ENCODE measurements around the gene SNX32. TPM values are rescaled to one million over a fixed set of nuclear protein-coding genes. Genes with fewer than 3 reads are reported as not detected.

The SNX32 gene
- total RNA-seq, 2 donors from 2014 or later: 0.52 to 1.0 TPM

DNA sequence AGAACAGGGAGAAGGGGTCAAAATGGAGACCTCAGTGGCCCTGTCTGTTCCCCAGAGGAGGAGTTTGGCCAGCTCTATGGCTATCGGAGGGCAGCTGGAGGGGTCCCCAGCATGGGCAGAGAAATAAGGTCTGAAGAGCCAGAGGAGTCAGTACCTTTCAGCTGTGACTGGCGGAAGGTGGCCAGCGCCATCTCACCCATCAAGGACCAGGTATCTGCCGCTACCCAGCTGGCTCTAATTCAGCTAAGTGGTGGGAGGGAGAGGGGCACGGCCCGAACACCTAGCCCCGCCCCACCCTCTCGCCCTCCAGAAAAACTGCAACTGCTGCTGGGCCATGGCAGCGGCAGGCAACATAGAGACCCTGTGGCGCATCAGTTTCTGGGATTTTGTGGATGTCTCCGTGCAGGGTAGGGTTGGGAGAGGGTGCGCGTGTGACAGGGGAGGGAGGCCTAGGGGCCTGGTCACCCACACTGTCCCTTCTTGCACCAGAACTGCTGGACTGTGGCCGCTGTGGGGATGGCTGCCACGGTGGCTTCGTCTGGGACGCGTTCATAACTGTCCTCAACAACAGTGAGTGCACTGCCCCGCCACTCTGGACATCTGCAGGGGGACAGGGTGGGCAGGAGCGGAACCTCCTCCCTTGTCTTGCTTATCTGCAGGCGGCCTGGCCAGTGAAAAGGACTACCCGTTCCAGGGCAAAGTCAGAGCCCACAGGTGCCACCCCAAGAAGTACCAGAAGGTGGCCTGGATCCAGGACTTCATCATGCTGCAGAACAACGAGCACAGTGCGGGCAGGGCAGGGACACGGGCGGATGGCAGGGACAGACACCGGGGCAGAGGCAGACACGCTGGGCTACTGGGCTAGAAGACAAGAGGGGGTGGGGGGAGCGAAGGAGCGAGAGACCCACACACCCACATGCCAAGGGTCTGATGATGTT, 48.6 kb downstream of the SNX32 start:
- no peaks in the 10 kb centered on the region for H3K27me3 Mint-ChIP-seq
- peak overlapping the region; percentile 98 for H3K27ac Mint-ChIP-seq
- H3K9me3 Mint-ChIP-seq: no peaks in the 10 kb centered on the region
- ATAC-seq (no peak), DNase-seq (ENCODE audit: low spot score) (no peak)
- H3K4me3 Mint-ChIP-seq: no peak overlapping the region
- peaks cover 7% of the 10 kb centered on the region for H3K36me3 Mint-ChIP-seq
- H3K4me1 Mint-ChIP-seq (ENCODE audit: low read depth in 2 of 2): peaks cover 55 to 70% of the 10 kb centered on the region in 2 donors

DNA sequence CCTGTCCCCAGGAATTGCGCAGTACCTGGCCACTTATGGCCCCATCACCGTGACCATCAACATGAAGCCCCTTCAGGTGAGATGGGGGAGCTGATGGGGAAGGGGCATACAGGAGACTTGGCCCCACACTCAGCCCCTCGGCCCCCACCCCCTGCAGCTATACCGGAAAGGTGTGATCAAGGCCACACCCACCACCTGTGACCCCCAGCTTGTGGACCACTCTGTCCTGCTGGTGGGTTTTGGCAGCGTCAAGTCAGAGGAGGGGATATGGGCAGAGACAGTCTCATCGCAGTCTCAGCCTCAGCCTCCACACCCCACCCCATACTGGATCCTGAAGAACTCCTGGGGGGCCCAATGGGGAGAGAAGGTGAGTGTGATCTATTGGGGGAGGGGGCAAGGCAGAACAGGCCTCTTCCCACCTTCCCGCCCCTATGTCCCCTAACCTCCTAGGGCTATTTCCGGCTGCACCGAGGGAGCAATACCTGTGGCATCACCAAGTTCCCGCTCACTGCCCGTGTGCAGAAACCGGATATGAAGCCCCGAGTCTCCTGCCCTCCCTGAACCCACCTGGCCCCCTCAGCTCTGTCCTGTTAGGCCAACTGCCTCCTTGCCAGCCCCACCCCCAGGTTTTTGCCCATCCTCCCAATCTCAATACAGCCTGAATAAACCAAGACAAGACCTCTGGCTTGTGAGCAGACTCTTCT, 49.4 kb downstream of the SNX32 start:
- Mint-ChIP-seq H3K4me1 (ENCODE audit: low read depth in 2 of 2) (peaks cover 59 to 65% of the 10 kb centered on the region in 2 donors), H3K27me3 (no peaks in the 10 kb centered on the region), H3K4me3 (no peak overlapping the region), H3K27ac (peak overlapping the region; percentile 41 to 77), H3K36me3 (peaks cover 7% of the 10 kb centered on the region), H3K9me3 (no peaks in the 10 kb centered on the region)
- no peak for ATAC-seq
- no peak for DNase-seq (ENCODE audit: low spot score)

DNA sequence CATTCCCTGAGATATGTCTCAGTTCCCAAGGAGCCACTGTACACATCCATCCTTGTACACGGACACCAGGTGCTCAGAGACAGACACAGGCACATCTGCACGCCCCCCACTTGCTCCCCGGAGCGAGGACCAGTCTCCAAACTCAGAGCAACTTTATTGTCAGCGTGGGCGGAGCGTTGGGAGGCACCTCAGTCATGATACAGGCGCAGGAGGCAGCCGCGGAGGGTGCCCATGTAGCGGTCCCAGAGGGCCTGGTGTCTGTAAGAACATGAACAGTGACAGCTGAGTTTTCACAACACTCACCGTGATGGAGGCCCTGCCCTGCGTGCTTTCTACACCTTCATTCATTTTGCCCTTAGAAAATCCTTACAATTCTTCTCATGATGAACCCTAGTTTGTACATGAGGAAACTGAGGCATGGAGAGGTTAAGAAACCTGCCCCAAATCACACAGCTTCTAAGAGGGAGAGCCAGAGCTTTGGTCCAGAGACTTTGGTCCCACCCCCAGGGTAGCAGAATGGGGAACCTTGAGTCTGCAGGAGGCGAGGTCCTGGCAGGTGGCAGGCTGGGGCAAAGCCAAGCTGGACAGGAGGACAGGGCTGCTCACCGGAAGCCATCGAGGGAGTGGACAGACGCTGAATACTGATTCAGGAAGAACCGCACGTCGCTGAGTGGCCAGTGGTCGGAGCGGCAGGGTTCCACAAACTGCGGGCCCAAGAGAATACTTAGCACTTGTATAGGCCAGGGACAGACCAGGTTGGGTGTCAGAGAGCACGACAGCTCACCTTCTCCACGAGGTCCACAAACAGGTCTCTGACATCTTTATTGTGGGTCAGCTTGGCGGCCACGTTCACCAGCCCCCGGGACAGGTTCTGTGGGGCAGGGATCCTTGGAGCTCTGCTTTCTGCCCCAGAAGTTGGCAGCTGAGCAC, 50.3 kb downstream of the SNX32 start:
- H3K9me3 Mint-ChIP-seq: no peaks in the 10 kb centered on the region
- peaks cover 7% of the 10 kb centered on the region for H3K36me3 Mint-ChIP-seq
- no peak for ATAC-seq
- H3K27ac Mint-ChIP-seq: peak overlapping the region; percentile 41 to 77
- H3K4me1 Mint-ChIP-seq (ENCODE audit: low read depth in 2 of 2): peaks cover 59 to 66% of the 10 kb centered on the region in 2 donors
- no peak for DNase-seq (ENCODE audit: low spot score)
- H3K27me3 Mint-ChIP-seq: no peaks in the 10 kb centered on the region
- H3K4me3 Mint-ChIP-seq: no peak overlapping the region

DNA sequence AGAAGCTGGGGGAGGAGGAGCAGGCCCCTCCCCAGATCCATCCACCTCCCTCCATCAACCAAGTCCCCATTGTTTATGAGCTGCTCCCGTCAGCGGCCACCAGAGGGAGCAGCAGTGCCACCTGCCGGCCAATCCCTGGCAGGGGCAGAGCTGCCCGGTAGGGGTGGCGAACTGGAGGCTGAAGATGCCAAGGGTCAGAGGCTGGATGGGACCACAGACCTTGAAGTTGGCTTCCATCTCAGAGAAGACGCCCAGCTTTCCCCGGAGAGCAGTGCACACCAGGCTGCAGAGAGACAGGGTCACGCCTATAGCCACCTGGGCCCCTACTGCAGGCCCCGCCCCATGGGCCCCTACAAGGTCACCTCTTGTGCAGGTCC, 50.9 kb downstream of the SNX32 start:
- H3K27ac Mint-ChIP-seq: peak overlapping the region; percentile 41 to 77
- peaks cover 7% of the 10 kb centered on the region for H3K36me3 Mint-ChIP-seq
- no peaks in the 10 kb centered on the region for H3K9me3 Mint-ChIP-seq
- DNase-seq (ENCODE audit: low spot score) (peak; percentile 84), ATAC-seq (peak; percentile 40 to 57)
- H3K27me3 Mint-ChIP-seq: no peaks in the 10 kb centered on the region
- peaks cover 59 to 66% of the 10 kb centered on the region in 2 donors for H3K4me1 Mint-ChIP-seq (ENCODE audit: low read depth in 2 of 2)
- H3K4me3 Mint-ChIP-seq: no peak overlapping the region

DNA sequence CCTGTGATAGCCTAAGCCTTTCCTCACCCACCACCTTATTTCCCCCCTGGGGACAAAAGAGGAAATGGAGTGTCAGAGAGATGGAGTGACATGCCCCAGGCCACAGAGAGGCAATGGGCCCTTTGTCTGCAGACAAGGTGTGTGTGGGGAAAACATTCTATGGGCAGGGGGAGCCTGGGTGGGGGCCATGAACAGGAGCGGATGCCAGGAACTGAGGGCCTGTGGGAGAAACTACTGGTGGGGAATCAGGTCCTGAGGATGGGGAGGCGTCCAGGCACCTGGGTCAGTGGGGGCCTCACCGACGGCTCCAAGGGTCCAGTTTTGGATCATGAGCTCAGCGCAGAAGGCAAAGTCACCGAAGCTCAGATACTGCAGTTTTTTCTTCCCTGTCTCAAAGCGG, 51.5 kb downstream of the SNX32 start:
- peaks cover 62 to 70% of the 10 kb centered on the region in 2 donors for H3K4me1 Mint-ChIP-seq (ENCODE audit: low read depth in 2 of 2)
- no peak overlapping the region for H3K4me3 Mint-ChIP-seq
- peaks cover 7% of the 10 kb centered on the region for H3K36me3 Mint-ChIP-seq
- no peaks in the 10 kb centered on the region for H3K27me3 Mint-ChIP-seq
- DNase-seq (ENCODE audit: low spot score): no peak
- H3K27ac Mint-ChIP-seq: peak overlapping the region; percentile 41 to 77
- H3K9me3 Mint-ChIP-seq: no peaks in the 10 kb centered on the region
- ATAC-seq: no peak

DNA sequence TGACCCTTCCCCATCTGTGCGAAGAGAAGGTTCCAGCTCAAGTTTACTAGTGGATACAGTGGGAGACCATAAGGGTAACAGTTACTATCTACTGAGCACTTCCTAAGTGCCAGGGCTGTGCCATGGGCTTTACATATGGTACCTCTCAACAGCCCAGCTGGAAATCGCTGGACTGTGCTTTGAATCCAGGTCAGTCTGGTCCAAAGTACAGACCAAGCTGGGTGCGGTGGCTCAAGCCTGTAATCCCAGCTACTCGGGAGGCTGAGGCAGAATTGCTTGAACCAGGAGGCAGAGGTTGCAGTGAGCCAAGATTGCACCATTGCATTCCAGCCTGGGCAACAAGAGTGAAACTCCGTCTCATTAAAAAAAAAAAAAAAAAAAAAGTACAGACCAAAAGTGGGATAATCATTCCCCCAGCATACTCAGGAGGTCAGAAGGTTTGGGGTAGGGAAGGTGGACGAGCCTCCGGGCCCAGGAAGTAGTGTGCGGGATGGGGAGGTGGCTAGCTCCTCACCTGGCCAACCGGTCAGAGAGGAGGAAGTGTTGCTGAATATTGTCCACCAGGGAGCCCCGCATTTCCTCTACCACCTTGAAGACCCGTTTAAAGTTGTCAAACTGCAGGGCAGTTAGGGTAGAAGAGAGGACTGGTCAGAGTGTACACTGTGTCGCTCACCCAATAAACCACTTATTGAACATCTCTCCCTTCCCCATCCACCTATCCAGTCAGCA, 52.2 kb downstream of the SNX32 start:
- DNase-seq (ENCODE audit: low spot score) (no peak), ATAC-seq (no peak)
- Mint-ChIP-seq H3K36me3 (peaks cover 7% of the 10 kb centered on the region), H3K4me3 (peak overlapping the region; percentile 97), H3K9me3 (no peaks in the 10 kb centered on the region), H3K27ac (peak overlapping the region; percentile 72 to 95), H3K4me1 (ENCODE audit: low read depth in 2 of 2) (peaks cover 57 to 64% of the 10 kb centered on the region in 2 donors), H3K27me3 (no peaks in the 10 kb centered on the region)

DNA sequence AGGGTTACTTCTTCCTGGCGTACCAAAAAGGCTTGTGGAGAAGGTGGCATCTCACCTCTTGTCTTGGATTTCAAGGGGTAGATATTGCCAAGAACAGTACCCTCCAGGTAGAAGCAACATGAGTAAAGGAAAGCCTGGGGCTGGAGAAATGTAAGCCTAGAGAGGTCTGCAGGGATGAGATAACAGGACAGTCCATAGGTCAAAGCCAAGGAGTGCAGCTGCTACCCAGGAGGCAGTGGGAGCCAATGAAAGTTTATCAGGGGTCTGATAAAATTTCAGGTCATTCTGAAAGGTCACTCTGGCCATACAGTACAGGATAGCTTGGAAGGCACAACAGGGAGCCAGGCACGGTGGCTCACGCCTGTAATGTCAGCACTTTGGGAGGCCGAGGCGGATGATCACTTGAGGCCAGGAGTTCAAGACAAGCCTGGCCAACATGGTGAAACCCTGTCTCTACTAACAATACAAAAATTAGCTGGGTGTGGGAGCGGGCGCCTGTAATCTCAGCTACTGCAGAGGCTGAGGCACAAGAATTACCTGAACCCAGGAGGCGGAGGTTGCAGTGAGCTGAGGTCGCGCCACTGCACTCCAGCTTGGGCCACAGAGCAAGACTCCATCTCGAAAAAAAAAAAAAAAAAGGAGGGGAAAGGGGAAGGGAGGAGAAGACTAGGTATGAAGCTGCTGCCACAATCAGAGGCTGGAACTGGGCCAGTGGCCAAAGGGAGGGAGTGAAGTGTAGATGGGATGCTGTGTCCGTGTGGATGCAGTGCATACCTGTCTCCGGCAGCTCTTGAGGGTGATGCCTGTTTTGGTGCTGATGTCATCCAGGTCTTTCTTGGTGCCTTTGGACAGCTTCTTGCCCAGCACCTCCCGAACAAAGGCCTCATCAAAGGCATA, 53.3 kb downstream of the SNX32 start:
- Mint-ChIP-seq H3K4me3 (peak overlapping the region; percentile 97), H3K9me3 (no peaks in the 10 kb centered on the region), H3K27ac (peak overlapping the region; percentile 95 to 98), H3K36me3 (peaks cover 8% of the 10 kb centered on the region), H3K27me3 (no peaks in the 10 kb centered on the region), H3K4me1 (ENCODE audit: low read depth in 2 of 2) (peaks cover 55% of the 10 kb centered on the region in 2 donors)
- DNase-seq (ENCODE audit: low spot score) (no peak), ATAC-seq (no peak)

DNA sequence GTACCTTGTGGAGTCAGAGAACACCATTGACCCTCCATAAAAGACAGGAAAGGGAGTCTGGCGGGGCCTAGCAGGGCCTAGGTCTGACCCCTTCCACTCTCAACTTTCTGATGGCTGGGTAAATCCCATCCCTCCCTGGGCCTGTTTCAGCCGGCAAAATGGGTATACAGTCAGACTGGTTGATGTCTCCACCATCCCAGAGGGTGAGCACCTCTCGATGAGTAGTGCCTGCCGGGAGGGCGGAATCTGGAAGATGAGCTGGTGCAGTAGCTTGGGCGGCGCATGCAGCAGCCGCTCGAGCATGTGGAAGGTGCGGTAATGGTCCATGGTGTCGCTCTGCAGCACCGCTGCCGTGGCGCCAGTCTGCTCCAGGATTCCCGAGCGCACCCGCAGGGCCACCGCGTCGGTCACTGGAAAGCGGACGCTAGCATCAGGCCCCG, 54.0 kb downstream of the SNX32 start:
- peaks cover 14% of the 10 kb centered on the region for H3K36me3 Mint-ChIP-seq
- no peaks in the 10 kb centered on the region for H3K9me3 Mint-ChIP-seq
- no peaks in the 10 kb centered on the region for H3K27me3 Mint-ChIP-seq
- H3K4me1 Mint-ChIP-seq (ENCODE audit: low read depth in 2 of 2): peaks cover 57 to 61% of the 10 kb centered on the region in 2 donors
- ATAC-seq (no peak), DNase-seq (ENCODE audit: low spot score) (no peak)
- H3K27ac Mint-ChIP-seq: peak overlapping the region; percentile 95 to 98
- H3K4me3 Mint-ChIP-seq: peak overlapping the region; percentile 97

DNA sequence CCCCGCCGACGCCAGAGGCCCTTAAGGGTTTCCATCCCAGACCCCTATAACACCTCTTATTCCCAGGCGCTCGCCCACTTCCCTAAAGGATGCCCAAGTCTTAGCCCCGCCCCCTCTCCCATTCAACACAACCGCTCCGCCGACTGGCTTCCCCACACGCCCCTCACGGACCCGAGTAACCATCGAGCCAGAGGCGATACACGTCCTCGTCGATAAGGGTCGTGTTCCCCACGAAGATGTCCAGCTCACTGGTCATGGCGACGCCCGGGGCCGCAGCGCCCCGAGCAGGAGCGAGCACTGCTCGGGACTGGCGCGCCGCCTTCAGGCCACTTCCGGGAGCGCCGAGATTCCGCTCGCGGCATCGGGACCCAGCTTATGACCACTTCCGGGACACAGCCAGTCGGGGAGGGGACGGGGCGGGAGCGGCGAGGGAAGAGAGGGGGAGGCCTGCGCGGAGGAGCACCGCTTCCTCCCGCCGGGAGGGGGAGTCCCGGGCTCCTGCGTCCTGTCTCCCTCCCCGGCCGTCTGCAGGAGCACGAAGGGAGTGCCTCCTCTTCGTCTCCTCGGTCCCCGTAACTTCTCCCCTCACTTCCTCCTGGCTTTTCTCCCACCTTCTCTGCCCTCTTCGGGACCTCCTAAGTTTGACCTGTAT, 54.5 kb downstream of the SNX32 start, which contains the start of gene FIBP:
FIBP (minus strand) TSS at position 309 of the 652 bp plus-strand sequence; CDS start at position 256, 53 bp downstream.
- Mint-ChIP-seq H3K27me3 (no peaks in the 10 kb centered on the region), H3K9me3 (no peaks in the 10 kb centered on the region), H3K4me3 (peak within 1 kb of the TSS; percentile 97), H3K4me1 (ENCODE audit: low read depth in 2 of 2) (peaks cover 58 to 65% of the 10 kb centered on the region in 2 donors), H3K36me3 (peaks cover 14% of the 10 kb centered on the region), H3K27ac (peak within 1 kb of the TSS; percentile 95 to 98)
- DNase-seq (ENCODE audit: low spot score): peak; percentile 95
- peak; percentile 82 to 86 for ATAC-seq

DNA sequence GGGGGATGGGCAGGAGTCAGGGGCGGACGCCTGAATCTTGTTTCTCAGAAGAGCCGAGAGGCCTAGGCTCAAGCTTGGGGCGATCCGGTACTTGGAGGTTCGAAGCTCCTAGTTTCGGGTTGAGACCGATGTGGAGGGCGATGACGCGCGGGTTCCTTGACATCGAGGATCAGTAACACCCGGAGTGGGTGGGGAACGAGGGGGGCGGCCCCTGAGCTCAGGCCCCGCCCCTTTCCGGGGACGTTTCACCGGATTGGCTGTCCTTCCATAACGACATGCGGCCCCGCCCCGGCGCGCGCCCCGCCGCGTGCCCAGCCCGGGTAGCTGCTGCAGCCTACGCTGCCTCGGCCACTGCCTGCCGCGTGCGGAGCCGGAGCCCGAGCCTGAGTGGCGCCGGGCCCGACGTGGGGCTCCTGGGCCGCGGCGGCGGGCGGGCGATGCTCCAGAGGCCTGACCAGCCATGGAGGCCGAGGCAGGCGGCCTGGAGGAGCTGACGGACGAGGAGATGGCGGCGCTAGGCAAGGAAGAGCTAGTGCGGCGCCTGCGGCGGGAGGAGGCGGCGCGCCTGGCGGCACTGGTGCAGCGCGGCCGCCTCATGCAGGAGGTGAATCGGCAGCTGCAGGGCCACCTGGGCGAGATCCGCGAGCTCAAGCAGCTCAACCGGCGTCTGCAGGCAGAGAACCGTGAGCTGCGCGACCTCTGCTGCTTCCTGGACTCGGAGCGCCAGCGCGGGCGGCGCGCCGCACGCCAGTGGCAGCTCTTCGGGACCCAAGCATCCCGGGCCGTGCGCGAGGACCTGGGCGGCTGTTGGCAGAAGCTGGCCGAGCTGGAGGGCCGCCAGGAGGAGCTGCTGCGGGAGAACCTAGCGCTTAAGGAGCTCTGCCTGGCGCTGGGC, 56.8 kb downstream of the SNX32 start, which contains the start of gene CCDC85B:
CCDC85B (plus strand) TSS at position 350 of the 895 bp plus-strand sequence; CDS start at position 461, 111 bp downstream.
- Mint-ChIP-seq H3K4me1 (ENCODE audit: low read depth in 2 of 2) (peaks cover 54 to 61% of the 10 kb centered on the region in 2 donors), H3K27me3 (no peaks in the 10 kb centered on the region)
- peak; percentile 100 for DNase-seq (ENCODE audit: low spot score)

More for the DNA sequence above, 56.8 kb downstream of the SNX32 start, which contains the start of gene CCDC85B:
- peak; percentile 84 to 89 for ATAC-seq
- Mint-ChIP-seq H3K27ac (peak within 1 kb of the TSS; percentile 95 to 98), H3K36me3 (peaks cover 14% of the 10 kb centered on the region), H3K9me3 (no peaks in the 10 kb centered on the region), H3K4me3 (peak within 1 kb of the TSS; percentile 97)

Data from natural killer cell treated with Interleukin-12 subunit alpha and Interleukin-12 subunit beta and Interleukin-15 and Interleukin-18, amount 100 ng/mL, for 72 hours (primary cell).